ENCODE results near the gene UBXN10. TPM values are rescaled to one million over a fixed set of nuclear protein-coding genes. Genes with fewer than 3 reads are reported as not detected.

The UBXN10 gene
- total and polyA plus RNA-seq, 2 donors (not counting 3 experiments of a cell fraction or from before 2014, with no cell fraction given) = not detected

DNA sequence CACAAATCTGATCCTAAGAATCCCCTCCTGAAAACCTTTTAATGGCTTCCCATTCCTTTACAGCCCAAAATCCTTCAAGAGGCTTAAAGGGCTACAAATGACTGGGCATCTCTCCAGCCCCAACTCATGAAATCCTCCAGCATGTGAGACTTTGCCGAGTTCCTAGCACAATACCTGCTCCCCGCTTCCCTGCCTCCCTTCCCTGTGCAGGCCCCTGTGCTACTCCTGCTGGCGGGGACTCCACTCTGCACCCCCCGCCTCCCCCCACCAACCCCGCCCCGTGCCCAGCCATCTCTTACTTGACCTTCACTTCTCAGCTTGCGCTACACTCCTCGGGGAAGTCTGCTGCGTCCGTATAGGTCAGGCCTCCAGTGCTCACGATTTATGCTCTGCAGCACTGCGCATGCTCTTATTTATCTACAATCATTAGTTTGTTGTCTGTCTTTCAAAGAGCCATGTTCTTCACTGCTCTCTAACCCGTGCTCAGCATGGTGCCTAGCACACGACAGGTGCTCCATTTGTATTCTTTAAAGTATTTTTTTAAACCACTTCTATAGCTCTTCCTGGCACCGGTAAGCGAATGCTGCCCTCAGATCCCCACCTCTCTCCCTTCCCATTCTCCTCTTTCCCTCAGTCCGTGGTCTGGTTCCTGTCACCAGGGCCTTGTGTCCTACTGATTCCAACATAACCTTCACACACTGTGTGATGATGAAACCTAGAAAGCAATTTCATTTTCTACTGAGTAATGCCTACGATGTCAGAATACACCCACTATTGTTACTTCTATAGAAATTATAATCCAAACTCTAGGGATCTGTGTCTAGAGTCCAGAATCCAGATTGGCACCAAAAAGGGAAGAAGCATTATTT lies 37.9 kb downstream of the UBXN10 start:
- POLR2A ChIA-PET = no interaction called here
- Histone ChIP-seq H4K20me1 (replicated peaks; ENCODE audit: control insufficient read depth, extremely low read depth, insufficient read depth, low read length) (no peaks in the 10 kb centered on the region), H3K27me3 (ENCODE audit: control insufficient read depth in 2 of 2, insufficient read depth in 2 of 2, low read length in 2 of 2) (peaks cover 0 to 6% of the 10 kb centered on the region in 2 experiments), H3K4me3 (replicated peaks in 1 of 3; ENCODE audit: insufficient read depth in 1 of 3, low read depth in 1 of 3, low read length in 3 of 3) (no peak overlapping the region), H3K4me1 (ENCODE audit: control insufficient read depth, extremely low read depth, insufficient read depth, low read length) (no peaks in the 10 kb centered on the region), H3K9me1 (replicated peaks; ENCODE audit: control insufficient read depth, extremely low read depth, insufficient read depth, low read length) (no peaks in the 10 kb centered on the region), H3K27ac (ENCODE audit: insufficient read depth, low read depth, low read length) (no peak overlapping the region), H2AFZ (ENCODE audit: low read depth, low read length) (no peak overlapping the region), H3K36me3 (ENCODE audit: control insufficient read depth in 2 of 2, extremely low read depth in 1 of 2, insufficient read depth in 2 of 2, low read length in 2 of 2) (no peaks in the 10 kb centered on the region), H3K9ac (replicated peaks; ENCODE audit: extremely low read depth, insufficient read depth, low read length) (no peak overlapping the region), H3K9me3 (replicated peaks; ENCODE audit: control insufficient read depth, insufficient read depth, low read length) (no peaks in the 10 kb centered on the region), H3K79me2 (ENCODE audit: control insufficient read depth, insufficient read depth, low read length) (no peaks in the 10 kb centered on the region), H3K4me2 (ENCODE audit: insufficient read depth, low read length) (no peak overlapping the region)
- FAIRE-seq (no peak), DNase-seq (ENCODE audit: low read depth, low spot score) (no peak)
- no peak for TF ChIP-seq POLR2AphosphoS5 (IDR thresholded peaks at IDR 0.05; ENCODE audit: insufficient read depth, low read depth, low read length)
- TF ChIP-seq FOS (IDR thresholded peaks at IDR 0.05; ENCODE audit: borderline replicate concordance, insufficient read depth, low read length) = no peak
- TF ChIP-seq POLR2A (IDR thresholded peaks at IDR 0.05; ENCODE audit: low read depth, low read length) = no peak
- TF ChIP-seq MYC (IDR thresholded peaks at IDR 0.05; ENCODE audit: low read depth, low read length) = no peak
- TF ChIP-seq, protein P1, sequence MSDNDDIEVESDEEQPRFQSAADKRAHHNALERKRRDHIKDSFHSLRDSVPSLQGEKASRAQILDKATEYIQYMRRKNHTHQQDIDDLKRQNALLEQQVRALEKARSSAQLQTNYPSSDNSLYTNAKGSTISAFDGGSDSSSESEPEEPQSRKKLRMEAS (IDR thresholded peaks at IDR 0.05; ENCODE audit: insufficient read depth, insufficient read length) = no peak
- no peak for TF ChIP-seq GATA2 (IDR thresholded peaks at IDR 0.05; ENCODE audit: insufficient read depth, insufficient read length, low read depth, low read length)
- no peak for TF ChIP-seq EZH2 (IDR thresholded peaks at IDR 0.05; ENCODE audit: borderline replicate concordance, low read depth, low read length, severe bottlenecking)
- TF ChIP-seq, protein P2, sequence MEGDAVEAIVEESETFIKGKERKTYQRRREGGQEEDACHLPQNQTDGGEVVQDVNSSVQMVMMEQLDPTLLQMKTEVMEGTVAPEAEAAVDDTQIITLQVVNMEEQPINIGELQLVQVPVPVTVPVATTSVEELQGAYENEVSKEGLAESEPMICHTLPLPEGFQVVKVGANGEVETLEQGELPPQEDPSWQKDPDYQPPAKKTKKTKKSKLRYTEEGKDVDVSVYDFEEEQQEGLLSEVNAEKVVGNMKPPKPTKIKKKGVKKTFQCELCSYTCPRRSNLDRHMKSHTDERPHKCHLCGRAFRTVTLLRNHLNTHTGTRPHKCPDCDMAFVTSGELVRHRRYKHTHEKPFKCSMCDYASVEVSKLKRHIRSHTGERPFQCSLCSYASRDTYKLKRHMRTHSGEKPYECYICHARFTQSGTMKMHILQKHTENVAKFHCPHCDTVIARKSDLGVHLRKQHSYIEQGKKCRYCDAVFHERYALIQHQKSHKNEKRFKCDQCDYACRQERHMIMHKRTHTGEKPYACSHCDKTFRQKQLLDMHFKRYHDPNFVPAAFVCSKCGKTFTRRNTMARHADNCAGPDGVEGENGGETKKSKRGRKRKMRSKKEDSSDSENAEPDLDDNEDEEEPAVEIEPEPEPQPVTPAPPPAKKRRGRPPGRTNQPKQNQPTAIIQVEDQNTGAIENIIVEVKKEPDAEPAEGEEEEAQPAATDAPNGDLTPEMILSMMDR (IDR thresholded peaks at IDR 0.05; ENCODE audit: extremely low read depth in 1 of 2, insufficient read depth in 1 of 2, low read depth in 1 of 2, low read length in 2 of 2) = no peak
- no peak for TF ChIP-seq JUN (IDR thresholded peaks at IDR 0.05; ENCODE audit: borderline replicate concordance, insufficient read depth, insufficient read length, low read depth)
- intact Hi-C loops (cut with micrococcal nuclease) (no loop called here), dilution Hi-C loops (cut with MboI; ENCODE audit: extremely low pct_ligation_motif_present, low sequenced_read_pairs) (no loop called here)
- CTCF ChIA-PET = interaction anchor here (1.4 kb wide), 1 partner anchor 8 kb away, joined by 3 read pairs; no protein-coding TSS in a partner anchor
- BruUV-seq (replicated peaks) = no TSS peak

Measured in endothelial cell of umbilical vein (primary cell).